Astrocyte (in vitro differentiated cells and primary cell): ENCODE data around the gene EMC10. TPM values are rescaled to one million over a fixed set of nuclear protein-coding genes. Genes with fewer than 3 reads are reported as not detected.

Source experiments
- DNase-seq: peaks from one replicate; pipeline ENCODE4 v3.0.0-alpha.2; 2010; ENCODE audit warnings: low read depth
- FAIRE-seq: peaks from 2 replicates; lab custom pipeline; 2011; peaks lifted over from hg19 to GRCh38; lab: Jason Lieb, UNC
- H2AFZ ChIP-seq: 2 replicates; pipeline ENCODE4 v1.6.0; 2012; ENCODE audit warnings: low read depth, low read length, inconsistent platforms
- H3K27ac ChIP-seq: 2 replicates; pipeline ENCODE4 v1.5.1; 2011; ENCODE audit warnings: low read depth, low read length, inconsistent platforms
- H3K27me3 ChIP-seq: 2 replicates; pipeline ENCODE4 v1.6.0; 2011; ENCODE audit warnings: low read length, inconsistent platforms; ENCODE audit not compliant: insufficient read depth
- H3K36me3 ChIP-seq: 2 replicates; pipeline ENCODE4 v1.5.1; 2011; ENCODE audit warnings: low read length, inconsistent platforms; ENCODE audit not compliant: insufficient read depth
- H3K4me1 ChIP-seq: 2 replicates; pipeline ENCODE4 v1.5.1; 2011; ENCODE audit warnings: low read length, inconsistent platforms; ENCODE audit not compliant: insufficient read depth
- H3K4me2 ChIP-seq: 2 replicates; pipeline ENCODE4 v1.6.0; 2012; ENCODE audit warnings: low read length, inconsistent platforms
- H3K4me3 ChIP-seq: 2 replicates; pipeline ENCODE4 v1.5.1; 2011; ENCODE audit warnings: low read depth, mild to moderate bottlenecking, low read length, inconsistent platforms; ENCODE audit not compliant: insufficient read depth
- H3K79me2 ChIP-seq: 2 replicates; pipeline ENCODE4 v1.6.0; 2012; ENCODE audit warnings: mild to moderate bottlenecking, low read length, inconsistent platforms; ENCODE audit not compliant: insufficient read depth
- H3K9ac ChIP-seq: 2 replicates; pipeline ENCODE4 v1.6.0; 2012; ENCODE audit warnings: mild to moderate bottlenecking, low read length, inconsistent platforms
- H3K9me3 ChIP-seq: 2 replicates; pipeline ENCODE4 v1.5.1; 2012; ENCODE audit warnings: low read depth, mild to moderate bottlenecking, low read length, inconsistent platforms; ENCODE audit not compliant: insufficient read depth
- H4K20me1 ChIP-seq: 2 replicates; pipeline ENCODE4 v1.6.0; 2012; ENCODE audit warnings: low read length, inconsistent platforms; ENCODE audit not compliant: insufficient read depth
- H3K27ac Mint-ChIP-seq: one replicate; pipeline ENCODE4 v1.8.0; 2021; ENCODE audit warnings: mild to moderate bottlenecking, mixed read lengths; ENCODE audit not compliant: unreplicated experiment
- H3K27me3 Mint-ChIP-seq: one replicate; pipeline ENCODE4 v1.8.0; 2021; ENCODE audit warnings: low read depth, mixed read lengths; ENCODE audit not compliant: unreplicated experiment
- H3K36me3 Mint-ChIP-seq: one replicate; pipeline ENCODE4 v1.8.0; 2021; ENCODE audit warnings: low read depth, mixed read lengths; ENCODE audit not compliant: unreplicated experiment
- H3K4me1 Mint-ChIP-seq: one replicate; pipeline ENCODE4 v1.8.0; 2021; ENCODE audit warnings: low read depth, mixed read lengths; ENCODE audit not compliant: unreplicated experiment
- H3K4me3 Mint-ChIP-seq: one replicate; pipeline ENCODE4 v1.8.0; 2021; ENCODE audit warnings: mild to moderate bottlenecking, moderate library complexity, mixed read lengths; ENCODE audit not compliant: unreplicated experiment
- H3K9me3 Mint-ChIP-seq: one replicate; pipeline ENCODE4 v1.8.0; 2021; ENCODE audit warnings: mild to moderate bottlenecking, mixed read lengths; ENCODE audit not compliant: unreplicated experiment
- EZH2 ChIP-seq: IDR thresholded peaks from 2 replicates; pipeline ENCODE4 v1.6.1; 2012; ENCODE audit warnings: mild to moderate bottlenecking, low read length, inconsistent platforms; ENCODE audit not compliant: insufficient read depth
- total RNA-seq: library from RNA; stranded (reverse); gene quantifications from 2 replicates; pipeline ENCODE4 v1.2.1, GENCODE V29; 2021
- TF ChIP-seq, protein P1 (sequence below): IDR thresholded peaks from 2 replicates; pipeline ENCODE4 v1.5.1; 2011; ENCODE audit warnings: low read depth, mild to moderate bottlenecking, inconsistent platforms, low read length, moderate library complexity; ENCODE audit not compliant: insufficient read depth

Gene EMC10
- total RNA-seq, 1 donor from 2014 or later: not detected

GRCh38 chr19:50427997-50428425 lies 48.3 kb upstream of the EMC10 start:
- H3K79me2 ChIP-seq: no peaks in the 10 kb centered on the region
- no peak for FAIRE-seq
- no peak overlapping the region for H3K4me3 Mint-ChIP-seq
- no peaks in the 10 kb centered on the region for H4K20me1 ChIP-seq
- H2AFZ ChIP-seq: peak overlapping the region; percentile 69
- H3K27me3 ChIP-seq: peaks cover 19% of the 10 kb centered on the region
- peaks cover 3% of the 10 kb centered on the region for H3K4me1 Mint-ChIP-seq
- TF ChIP-seq, protein P1, sequence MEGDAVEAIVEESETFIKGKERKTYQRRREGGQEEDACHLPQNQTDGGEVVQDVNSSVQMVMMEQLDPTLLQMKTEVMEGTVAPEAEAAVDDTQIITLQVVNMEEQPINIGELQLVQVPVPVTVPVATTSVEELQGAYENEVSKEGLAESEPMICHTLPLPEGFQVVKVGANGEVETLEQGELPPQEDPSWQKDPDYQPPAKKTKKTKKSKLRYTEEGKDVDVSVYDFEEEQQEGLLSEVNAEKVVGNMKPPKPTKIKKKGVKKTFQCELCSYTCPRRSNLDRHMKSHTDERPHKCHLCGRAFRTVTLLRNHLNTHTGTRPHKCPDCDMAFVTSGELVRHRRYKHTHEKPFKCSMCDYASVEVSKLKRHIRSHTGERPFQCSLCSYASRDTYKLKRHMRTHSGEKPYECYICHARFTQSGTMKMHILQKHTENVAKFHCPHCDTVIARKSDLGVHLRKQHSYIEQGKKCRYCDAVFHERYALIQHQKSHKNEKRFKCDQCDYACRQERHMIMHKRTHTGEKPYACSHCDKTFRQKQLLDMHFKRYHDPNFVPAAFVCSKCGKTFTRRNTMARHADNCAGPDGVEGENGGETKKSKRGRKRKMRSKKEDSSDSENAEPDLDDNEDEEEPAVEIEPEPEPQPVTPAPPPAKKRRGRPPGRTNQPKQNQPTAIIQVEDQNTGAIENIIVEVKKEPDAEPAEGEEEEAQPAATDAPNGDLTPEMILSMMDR: no peak
- TF ChIP-seq EZH2: no peak
- peaks cover 3% of the 10 kb centered on the region for H3K9me3 Mint-ChIP-seq
- no peaks in the 10 kb centered on the region for H3K36me3 Mint-ChIP-seq
- H3K27me3 Mint-ChIP-seq: peaks cover 10% of the 10 kb centered on the region
- no peaks in the 10 kb centered on the region for H3K9me3 ChIP-seq
- H3K27ac ChIP-seq: no peak overlapping the region
- H3K27ac Mint-ChIP-seq: no peak overlapping the region
- peak overlapping the region; percentile 67 for H3K4me2 ChIP-seq
- peak; percentile 70 for DNase-seq
- peak overlapping the region; percentile 23 for H3K4me3 ChIP-seq
- H3K9ac ChIP-seq: no peak overlapping the region
- no peaks in the 10 kb centered on the region for H3K36me3 ChIP-seq
- peaks cover 11% of the 10 kb centered on the region for H3K4me1 ChIP-seq

DNA sequence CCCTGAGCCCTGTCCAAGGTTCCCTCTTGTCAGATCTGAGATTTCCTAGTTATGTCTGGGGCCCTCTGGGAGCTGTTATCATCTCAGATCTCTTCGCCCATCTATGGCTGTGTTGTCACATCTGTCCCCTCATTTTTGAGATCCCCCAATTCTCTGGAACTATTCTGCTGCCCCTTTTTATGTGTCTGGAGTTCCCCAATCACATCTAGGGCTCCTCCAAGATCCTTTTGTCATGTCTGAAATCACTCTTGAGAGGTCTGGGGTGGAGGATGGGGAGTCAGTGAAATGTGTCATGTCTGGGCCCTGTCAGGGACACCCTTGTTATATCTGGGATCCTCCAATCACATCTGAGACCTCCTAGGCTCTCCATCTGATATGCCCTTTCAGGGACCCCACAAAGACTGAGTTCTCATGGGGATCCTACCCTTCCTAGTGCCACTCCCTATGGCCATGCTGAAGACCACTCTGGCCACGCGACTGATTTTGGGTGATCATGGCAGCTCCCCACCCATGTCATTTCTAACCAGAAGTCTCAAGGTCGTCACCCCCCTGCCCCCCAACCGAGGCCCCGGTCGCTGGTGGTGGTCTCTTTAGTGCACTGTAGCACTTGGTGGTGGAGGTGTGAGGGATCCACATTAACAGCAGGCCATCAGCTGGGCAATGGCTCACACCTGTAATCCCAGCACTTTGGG lies 47.4 kb upstream of the EMC10 start:
- Mint-ChIP-seq H3K27me3 (peaks cover 14% of the 10 kb centered on the region), H3K4me3 (no peak overlapping the region), H3K4me1 (peaks cover 3% of the 10 kb centered on the region), H3K9me3 (peaks cover 3% of the 10 kb centered on the region), H3K36me3 (no peaks in the 10 kb centered on the region), H3K27ac (no peak overlapping the region)
- Histone ChIP-seq H2AFZ (no peak overlapping the region), H3K36me3 (no peaks in the 10 kb centered on the region), H3K9ac (no peak overlapping the region), H3K27ac (no peak overlapping the region), H3K4me2 (no peak overlapping the region), H3K79me2 (no peaks in the 10 kb centered on the region), H3K27me3 (peaks cover 22% of the 10 kb centered on the region), H4K20me1 (no peaks in the 10 kb centered on the region), H3K4me3 (no peak overlapping the region), H3K4me1 (peaks cover 11% of the 10 kb centered on the region), H3K9me3 (no peaks in the 10 kb centered on the region)
- DNase-seq (no peak), FAIRE-seq (no peak)
- no peak for TF ChIP-seq EZH2
- TF ChIP-seq, protein P1: no peak

GRCh38 chr19:50430888-50431342 lies 45.4 kb upstream of the EMC10 start:
- H3K36me3 Mint-ChIP-seq: no peaks in the 10 kb centered on the region
- Histone ChIP-seq H3K4me1 (peaks cover 11% of the 10 kb centered on the region), H3K9me3 (no peaks in the 10 kb centered on the region), H2AFZ (peak overlapping the region; percentile 90), H3K9ac (peak overlapping the region; percentile 47), H3K27me3 (peaks cover 22% of the 10 kb centered on the region), H3K79me2 (no peaks in the 10 kb centered on the region), H3K36me3 (no peaks in the 10 kb centered on the region), H3K27ac (no peak overlapping the region), H3K4me2 (peak overlapping the region; percentile 88), H3K4me3 (peak overlapping the region; percentile 56), H4K20me1 (no peaks in the 10 kb centered on the region)
- no peak for FAIRE-seq
- peaks cover 3% of the 10 kb centered on the region for H3K4me1 Mint-ChIP-seq
- peak overlapping the region; percentile 89 for H3K4me3 Mint-ChIP-seq
- no peak for TF ChIP-seq EZH2
- TF ChIP-seq, protein P1: no peak
- H3K27ac Mint-ChIP-seq: no peak overlapping the region
- no peak for DNase-seq
- H3K9me3 Mint-ChIP-seq: peaks cover 1% of the 10 kb centered on the region
- H3K27me3 Mint-ChIP-seq: peaks cover 19% of the 10 kb centered on the region
